GM10266 (cell line): Measurements from ENCODE around the gene ZNF579.

Experiments used
- DNase-seq: peaks from one replicate; pipeline ENCODE4 v3.0.0; 2012; ENCODE audit errors: extremely low spot score
- CTCF ChIP-seq: IDR thresholded peaks from 2 replicates; pipeline ENCODE4 v1.5.1; 2012; ENCODE audit warnings: mild to moderate bottlenecking, low read depth; ENCODE audit not compliant: control insufficient read depth, insufficient read depth; ENCODE audit errors: missing control alignments

Gene ZNF579

DNA sequence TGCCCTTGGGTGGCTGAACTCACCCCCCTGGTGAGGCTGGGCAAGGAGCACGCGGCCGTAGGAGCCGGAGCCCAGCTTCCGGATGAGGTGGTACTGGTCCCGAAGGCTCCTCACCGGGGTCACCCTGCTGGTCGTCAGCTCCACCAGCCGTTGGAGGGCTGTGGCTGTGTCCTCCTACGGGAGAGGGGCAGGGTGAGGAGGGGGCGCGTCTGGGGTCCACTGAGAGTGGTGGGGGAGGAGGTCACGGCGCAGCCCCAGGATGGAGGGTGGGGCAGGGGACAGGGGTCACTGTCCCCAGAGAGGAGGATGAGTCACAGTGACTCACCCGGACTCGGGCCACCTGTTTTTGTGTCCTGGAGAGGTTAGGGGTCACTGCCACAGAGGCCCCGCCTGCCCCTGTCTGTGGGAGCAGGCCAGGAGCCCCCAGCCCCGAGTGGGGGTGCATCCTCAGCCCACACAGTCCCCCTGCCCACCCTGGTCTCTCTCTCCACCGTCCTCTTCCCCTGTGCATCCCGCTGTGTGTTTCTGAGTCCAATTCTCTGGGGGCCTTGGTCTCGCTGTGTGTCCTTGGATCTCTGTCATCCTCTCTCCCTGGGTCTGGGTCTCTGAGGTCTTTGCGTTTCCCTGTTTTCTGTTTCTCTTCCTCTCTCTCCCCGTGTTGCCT is 35.7 kb downstream of the ZNF579 start:
- DNase-seq: no peak
- no peak for TF ChIP-seq CTCF

GRCh38 chr19:55544014-55544413 is 36.6 kb downstream of the ZNF579 start:
- no peak for DNase-seq
- TF ChIP-seq CTCF: no peak

DNA sequence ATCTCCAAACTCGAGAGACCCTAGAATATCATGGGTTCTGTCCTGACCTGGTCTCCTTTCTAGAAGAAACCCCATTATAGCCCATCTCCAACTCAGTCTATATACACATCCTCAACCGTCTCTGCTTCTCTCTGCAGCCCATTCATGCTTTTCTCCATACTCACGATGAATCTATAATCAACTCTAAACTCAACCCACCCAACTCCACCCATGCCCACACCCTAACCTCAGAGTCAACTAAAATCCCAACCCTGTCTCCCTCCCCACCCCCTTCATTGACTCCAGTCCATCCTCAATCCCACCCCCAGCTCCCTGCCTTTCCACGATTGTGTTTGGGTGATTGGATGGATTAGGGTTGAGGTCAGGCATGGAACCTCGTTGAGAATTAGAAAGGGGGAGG is 37.1 kb downstream of the ZNF579 start:
- no peak for TF ChIP-seq CTCF
- DNase-seq: no peak

- no peak for DNase-seq
- no peak for TF ChIP-seq CTCF
These were observed 38.3 kb downstream of the ZNF579 start for GRCh38 chr19:55542292-55542855.

- no peak for TF ChIP-seq CTCF
- DNase-seq: no peak
These were observed 39.6 kb downstream of the ZNF579 start for GRCh38 chr19:55541091-55541490.

GRCh38 chr19:55540619-55541018 is 40.0 kb downstream of the ZNF579 start:
- no peak for TF ChIP-seq CTCF
- DNase-seq: no peak

DNA sequence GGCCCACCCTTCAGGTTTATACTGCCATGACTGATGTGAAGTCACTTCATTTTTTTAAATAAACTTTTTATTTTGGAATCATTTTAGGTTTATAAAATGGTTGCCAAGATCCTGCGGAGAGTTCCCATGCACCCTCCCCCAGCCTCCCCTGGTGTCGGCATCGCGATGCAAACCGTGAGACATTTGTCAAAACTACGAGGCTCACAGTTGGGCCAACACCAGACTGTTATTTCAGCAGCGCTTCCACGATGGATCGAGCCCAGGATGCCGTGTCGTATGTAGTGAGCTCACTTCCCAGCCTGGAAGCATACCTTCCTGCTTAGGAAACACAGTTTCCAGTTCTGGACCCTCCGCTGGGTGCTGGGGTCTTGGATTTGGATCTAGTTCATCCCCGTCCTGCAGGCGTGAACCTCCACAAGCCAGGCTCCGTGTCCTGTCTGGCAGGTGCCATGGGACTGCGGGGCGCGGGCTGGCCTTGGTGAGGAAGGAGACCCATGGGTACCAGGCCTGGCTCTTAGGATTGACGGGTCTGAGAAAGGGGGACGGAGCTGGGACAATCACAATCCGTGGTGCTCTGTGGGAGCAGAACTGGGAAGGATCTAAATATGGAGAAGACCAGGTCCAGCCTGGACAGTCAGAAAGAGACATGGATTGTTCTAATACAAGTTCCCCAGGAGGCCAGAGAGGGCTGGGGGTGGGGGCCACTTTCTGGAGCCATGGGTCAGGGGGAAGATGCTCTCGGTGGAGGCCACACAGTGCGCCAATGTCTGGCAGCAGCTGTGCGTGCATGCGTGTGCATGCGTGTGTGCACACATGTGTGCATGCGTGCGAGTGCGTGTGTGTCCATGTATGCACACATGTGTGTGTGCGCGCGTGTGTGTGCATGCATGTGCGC is 41.3 kb downstream of the ZNF579 start:
- TF ChIP-seq CTCF: no peak
- no peak for DNase-seq
